GM18520 (cell line): ENCODE results near the gene NRXN2.

ENCODE experiments used
- ATAC-seq: cut with Tn5 transposase; IDR thresholded peaks from one replicate; pipeline ENCODE4 v1.9.1; 2021; ENCODE audit not compliant: unreplicated experiment

The NRXN2 gene

GRCh38 chr11:64556721-64557250 is 166.2 kb downstream of the NRXN2 start:
- ATAC-seq: no peak
